COR-L47 (cell line): ENCODE data around the gene CHMP5.

Experiments used
- DNase-seq: peaks from one replicate; lab custom pipeline; 2025; lab: John Stamatoyannopoulos, UW

CHMP5 gene

DNA sequence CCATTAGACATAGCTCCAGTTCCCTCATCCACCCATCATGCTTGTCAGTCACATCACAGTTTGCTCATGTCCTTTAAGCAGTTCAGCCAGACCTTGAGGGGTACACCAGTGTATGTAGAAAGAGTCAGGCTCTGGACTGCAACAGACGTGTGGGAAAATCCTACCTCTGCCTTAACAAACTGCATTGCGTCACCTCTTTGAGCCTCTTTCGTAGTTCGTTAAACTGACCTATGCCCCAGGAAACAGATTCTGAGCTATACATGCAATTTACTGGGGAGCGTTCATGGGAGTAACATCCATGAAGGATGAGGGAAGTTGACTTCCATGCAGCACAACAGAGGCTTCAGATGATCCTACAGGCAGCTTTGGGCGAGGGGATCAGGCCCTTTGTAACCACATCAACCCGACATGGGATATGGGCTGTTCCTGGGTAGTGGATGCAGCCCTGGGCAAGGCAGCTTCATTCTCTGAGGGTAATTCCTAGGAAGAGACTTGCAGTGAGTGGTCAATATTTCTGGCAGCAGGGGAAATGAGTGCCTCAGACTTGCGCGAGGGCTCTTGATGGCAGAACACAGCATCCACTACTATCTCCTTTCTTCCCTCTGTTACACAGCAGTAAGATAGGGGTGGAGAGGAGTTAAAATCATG lies 20.6 kb upstream of the CHMP5 start:
- no peak for DNase-seq

DNA sequence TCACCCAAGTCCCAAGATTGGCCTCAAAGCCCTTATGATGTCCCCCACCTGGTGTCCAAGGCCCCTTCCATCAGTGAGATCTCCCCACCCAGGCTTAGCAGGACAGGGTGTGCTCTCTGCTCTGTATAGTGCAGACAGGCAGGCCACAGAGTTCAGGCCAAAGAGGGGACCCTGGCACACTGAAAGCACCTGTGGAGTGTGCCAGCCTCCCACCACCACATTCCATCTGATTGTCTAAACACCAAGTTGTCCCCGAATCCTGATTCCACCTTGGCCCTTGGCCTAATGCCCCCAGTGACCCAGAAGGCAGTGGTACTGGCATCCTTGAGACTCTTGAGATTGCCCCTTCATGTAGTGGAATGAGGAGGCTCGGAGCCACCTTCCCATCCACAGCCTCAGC lies 19.5 kb upstream of the CHMP5 start:
- DNase-seq = no peak

GRCh38 chr9:33246269-33246860 lies 18.5 kb upstream of the CHMP5 start:
- no peak for DNase-seq

DNA sequence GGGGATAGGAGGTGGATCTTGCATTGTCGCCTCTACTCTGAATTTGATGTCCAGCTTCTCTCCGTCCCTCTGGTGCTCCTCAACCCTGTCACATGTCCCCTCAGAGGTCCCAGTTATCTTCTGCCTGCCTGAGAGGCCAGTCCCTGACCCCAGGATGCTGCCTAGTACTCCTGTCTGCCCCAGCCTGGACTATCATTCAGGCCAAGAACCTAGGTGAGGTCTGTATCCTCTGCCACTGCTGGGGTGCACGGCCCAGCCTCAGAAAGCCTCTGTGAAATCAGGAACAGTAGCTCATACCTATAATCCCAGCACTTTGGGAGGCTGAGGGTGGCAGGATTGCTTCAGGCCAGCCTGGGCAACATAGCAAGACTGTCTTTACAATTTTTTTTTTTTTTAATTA lies 16.2 kb upstream of the CHMP5 start:
- DNase-seq = no peak

GRCh38 chr9:33249087-33249658 lies 15.7 kb upstream of the CHMP5 start:
- no peak for DNase-seq

- DNase-seq = no peak
These were observed 14.9 kb upstream of the CHMP5 start for GRCh38 chr9:33249983-33250382.

GRCh38 chr9:33250458-33250995 lies 14.3 kb upstream of the CHMP5 start:
- DNase-seq = no peak

GRCh38 chr9:33254211-33254610 lies 10.6 kb upstream of the CHMP5 start:
- DNase-seq = no peak

DNA sequence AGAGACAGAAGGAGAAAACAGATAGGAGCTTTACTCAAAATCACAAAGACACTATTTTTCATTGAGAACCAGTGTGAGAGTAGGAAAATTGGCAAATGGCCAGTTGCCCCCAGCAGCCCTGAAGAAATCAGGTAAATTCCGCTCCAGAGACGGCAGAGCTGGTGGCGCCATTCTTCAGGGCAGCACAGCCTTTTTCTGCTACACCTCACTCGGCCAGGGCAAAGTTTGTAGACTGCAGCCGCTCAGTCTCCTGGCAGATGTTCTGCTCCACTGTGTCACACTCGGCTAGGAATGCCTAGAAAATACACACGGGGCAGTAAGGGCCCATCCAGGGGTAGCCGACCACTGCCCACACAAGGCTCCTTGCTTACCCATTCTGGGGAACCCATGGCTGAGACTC lies 9.8 kb upstream of the CHMP5 start:
- DNase-seq = no peak

DNA sequence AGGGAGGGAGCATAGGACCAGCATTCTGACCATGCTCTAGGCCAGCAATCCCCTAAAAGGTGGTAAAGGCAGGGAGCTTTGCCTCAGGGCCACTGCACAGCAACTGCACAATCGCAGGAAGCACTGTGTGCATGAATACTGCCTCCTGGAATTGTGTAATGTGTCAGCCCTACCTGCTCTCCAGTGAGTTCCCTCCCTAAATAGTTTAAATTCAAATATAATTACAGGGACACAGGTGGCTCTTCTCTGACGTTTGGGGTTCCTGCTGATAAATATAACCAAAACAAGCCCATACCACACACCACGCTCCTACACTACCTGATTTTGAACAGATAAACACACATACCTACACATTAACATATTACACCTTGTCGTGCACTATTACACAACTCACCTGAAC lies 9.4 kb upstream of the CHMP5 start:
- no peak for DNase-seq

DNA sequence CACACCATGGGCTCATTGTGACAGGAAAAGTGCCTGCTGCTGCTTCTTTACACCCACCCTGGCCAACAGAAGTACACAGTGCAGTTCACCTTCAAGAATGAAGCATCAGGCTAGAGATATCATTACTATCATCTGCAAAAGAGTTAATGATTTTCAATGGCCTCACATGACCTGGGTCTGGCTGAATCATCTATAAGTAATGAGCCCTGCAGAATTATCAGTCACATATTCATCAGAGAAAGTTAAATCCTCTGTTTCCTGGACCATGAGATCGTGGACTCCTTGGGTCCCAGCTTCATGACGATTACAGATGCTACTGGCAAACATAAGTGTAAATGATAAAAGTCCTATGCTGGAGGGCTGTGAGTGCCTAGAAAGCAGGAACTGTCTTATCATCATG lies 8.6 kb upstream of the CHMP5 start:
- no peak for DNase-seq

DNA sequence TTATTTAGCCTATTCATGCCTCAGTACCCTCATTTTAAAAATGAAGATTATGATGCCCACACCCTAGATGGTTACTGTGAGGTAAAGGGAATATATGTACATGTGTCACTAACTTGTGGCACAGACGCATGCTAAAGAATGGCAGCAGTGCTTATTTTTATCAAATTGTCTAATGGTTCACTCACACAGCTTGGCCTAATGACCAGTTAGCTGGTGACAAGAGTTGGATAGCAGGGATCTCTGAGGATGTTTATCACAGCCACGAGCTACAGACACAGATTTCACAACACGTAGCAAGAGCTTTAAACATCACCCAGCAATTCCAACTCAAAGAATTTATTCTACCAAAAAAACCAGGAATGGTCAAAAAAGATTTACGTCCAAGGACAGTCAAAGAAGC lies 7.6 kb upstream of the CHMP5 start:
- no peak for DNase-seq

GRCh38 chr9:33260372-33260771 lies 4.5 kb upstream of the CHMP5 start:
- no peak for DNase-seq

DNA sequence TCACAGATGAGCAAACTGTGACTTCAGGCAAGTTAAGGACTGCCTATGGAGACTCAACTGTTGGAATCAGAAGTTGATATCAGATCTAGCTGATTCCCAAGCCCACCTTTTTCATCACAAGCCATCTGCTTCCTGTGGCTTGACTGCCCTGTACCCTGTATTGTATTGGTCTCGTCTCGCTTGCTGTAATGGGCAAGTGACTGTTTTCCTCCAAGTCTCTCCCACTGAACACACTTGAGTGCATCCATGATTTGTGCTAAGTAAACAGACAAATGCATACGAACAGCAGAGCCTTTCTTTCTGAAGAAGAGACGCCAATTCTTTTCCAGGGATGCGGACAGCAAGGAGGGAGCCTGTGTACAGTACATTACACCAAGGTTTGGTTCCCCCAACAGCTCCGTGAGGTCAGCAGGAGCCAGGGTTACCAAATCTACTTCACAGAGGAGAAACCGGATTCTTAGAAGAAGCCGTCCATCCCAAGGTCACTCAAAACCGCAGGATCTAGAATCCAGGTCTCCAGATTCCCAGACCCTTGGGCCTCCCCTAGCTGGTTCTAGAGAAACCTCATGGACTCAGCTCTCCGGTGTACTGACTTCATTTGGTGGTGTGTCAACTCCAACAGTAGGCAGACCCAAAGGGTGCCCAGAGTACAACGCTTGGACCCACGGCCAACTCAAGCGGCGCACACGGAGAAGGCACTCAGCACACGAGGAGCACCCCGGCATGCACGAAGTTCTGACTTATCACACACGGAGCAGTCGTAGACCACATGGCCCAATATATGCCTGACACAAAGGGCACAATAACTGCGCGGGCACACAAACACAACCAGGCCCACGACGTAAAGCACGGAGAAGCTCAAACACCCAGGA lies 1.5 kb upstream of the CHMP5 start:
- no peak for DNase-seq

DNA sequence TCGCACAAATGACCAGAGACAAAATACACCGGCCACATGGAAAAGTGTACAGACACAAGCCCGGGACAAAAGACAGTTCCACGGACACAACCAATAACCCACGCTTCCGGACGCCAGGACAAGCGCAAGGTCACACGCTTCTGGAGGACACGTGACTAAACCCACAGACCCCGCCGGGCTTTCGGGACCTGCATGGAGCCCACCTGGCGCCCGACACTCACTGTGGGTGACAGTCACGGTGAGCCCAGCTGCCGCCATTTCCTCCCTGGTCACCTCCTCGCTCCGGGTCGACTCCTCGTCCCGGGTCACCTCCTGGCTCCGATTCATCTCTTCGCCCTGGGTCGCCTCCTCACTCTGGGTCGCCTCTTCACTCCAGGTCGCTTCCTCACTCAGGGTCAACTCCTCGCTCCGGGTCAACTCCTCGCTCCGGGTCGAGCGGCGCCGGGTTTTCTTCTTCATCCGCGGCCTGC lies 811 bp upstream of the CHMP5 start:
- DNase-seq = peak; percentile 18

DNA sequence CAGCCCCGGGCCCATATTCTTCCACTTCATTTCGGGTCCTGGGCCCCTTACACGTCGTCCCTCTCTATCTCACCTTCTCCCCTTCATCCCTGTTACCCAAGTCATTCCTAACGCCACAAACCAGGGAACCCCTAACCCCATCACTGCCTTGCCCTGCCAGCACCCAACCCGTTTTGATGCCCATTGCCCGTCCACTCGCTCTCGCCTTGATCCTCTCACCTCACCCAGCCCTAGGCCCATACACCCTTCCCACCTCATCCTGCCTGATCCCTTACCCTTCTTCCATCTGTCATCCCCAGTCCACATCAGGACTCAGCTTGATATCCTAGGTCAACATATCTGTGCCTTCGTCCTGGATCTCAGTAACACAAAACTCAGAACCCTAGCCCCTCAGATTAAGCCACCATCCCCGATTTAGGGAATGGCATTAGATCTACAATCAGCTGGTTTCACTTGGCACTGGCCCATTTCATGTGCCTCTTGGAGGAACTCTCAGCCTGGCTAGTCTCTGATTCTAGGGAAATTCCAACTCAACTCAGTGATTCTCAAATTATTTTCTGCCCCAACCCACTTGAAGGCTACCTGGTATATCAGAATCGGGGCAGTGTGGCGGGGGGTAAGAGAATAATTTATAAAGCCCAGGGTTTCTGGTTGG lies 489 bp downstream of the CHMP5 start:
- no peak for DNase-seq

DNA sequence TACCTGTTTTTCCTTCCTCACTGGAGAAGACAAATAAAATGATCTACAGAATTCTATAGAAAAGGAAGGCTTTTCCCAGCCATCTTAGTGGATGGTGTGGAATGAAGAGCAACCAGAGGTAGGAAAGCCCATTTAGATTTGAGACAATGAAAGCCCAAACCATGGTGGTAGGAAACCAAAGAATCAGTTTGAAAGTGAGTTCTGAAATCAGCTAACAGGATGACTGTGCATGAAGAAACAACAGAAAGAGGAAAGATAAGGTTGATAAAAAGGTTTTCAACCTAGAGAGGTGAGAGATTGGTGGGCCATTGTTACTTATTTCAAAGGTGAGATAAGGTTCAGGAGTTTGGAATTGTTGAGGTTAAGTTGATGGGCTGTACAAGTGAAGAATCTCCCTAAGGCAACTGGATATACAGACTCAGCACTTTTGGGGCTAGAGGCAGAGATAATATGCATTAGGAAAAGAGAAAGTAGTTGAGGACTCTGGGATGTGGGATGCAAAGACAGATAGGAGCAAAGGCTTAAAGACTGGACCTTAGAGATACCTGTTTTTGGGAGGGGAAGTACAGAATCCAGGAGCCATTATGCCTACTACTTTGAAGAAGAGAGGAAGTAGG lies 2.4 kb downstream of the CHMP5 start:
- no peak for DNase-seq

DNA sequence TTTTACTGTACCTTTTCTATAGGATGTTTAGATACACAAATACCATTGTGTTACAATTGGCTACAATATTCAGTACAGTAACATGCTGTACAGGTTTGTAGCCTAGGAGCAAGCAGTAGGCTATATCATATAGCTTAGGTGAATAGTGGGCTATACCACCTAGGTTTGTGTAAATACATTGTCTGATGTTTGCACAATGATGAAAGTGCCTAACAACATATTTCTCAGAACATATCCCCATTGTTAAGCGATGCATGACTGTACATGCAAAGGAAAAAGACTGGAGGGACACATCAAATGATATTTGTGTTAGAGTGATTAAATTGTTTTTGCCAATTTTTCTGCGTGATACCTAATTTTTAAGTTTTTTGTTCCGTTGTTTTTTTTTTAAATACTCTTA lies 5.3 kb downstream of the CHMP5 start:
- DNase-seq = no peak

- DNase-seq = no peak
These were observed 7.2 kb downstream of the CHMP5 start for GRCh38 chr9:33272061-33272460.

DNA sequence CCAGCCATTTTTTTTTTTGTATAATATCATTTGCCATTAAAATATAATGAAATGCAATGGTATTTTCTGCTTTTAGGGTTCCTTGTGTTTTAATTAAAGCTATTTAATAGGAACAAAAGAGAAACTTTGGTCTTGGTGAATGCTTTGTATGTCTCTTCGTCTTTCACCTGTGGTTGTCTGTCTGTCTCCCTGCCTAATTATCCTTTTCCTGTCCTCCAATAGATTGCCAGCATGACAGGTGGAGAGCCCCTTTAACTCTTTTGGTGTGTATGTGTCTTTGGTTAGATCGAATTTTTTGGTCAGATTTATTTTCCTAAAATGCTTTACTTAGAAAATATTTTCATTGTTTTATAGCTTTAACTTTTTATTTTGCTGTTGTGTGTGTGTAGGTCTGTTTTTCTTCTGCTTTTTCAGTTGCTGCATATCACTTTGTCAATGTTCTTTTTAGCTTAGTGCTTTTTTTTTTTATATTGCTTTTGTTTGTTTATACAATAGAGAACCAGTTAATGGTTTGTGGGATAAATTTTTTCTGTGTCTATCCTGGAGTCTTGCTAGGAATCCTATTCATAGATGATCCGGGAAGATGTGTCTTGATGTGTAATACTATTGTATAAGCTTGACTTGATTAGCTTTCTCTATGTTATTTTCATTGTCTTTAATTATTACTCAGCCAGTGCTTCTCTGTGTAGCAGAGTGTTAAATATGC lies 8.6 kb downstream of the CHMP5 start:
- no peak for DNase-seq

GRCh38 chr9:33273972-33274328 lies 9.1 kb downstream of the CHMP5 start:
- no peak for DNase-seq
